GM18498 (cell line): ENCODE results near the gene CNPY1.
"Not testable (repeated sequence)": the region's sequence is repeated elsewhere in the genome, so short reads cannot be mapped to it uniquely, and the experiment has no call there.

ENCODE experiments used
- ATAC-seq: cut with Tn5 transposase; IDR thresholded peaks from one replicate; pipeline ENCODE4 v1.9.1; 2021; ENCODE audit warnings: mild to moderate bottlenecking, moderate library complexity; ENCODE audit not compliant: unreplicated experiment

Gene CNPY1

DNA sequence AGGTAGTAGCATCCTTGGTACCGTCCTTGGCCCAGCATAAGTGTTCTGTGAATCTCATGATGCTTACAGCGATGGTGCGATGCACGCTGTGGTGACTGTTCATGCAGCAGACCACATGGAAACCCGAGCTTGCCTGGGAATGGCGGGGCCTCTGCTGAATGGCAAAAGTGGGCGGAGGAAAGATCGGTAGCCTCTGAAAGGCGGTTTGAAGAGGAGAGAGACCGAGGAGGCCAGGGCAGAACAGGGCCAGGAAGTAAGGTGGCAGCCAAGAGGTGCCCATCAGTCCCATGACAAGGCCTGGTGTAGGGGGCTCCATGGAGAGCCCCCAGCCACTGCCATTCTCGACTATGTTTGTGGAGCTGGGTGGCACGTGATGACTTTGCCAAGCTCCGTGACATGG is 33.2 kb upstream of the CNPY1 start:
- ATAC-seq = no peak

- ATAC-seq = no peak
These were observed 31.7 kb upstream of the CNPY1 start for GRCh38 chr7:155578016-155578415.

DNA sequence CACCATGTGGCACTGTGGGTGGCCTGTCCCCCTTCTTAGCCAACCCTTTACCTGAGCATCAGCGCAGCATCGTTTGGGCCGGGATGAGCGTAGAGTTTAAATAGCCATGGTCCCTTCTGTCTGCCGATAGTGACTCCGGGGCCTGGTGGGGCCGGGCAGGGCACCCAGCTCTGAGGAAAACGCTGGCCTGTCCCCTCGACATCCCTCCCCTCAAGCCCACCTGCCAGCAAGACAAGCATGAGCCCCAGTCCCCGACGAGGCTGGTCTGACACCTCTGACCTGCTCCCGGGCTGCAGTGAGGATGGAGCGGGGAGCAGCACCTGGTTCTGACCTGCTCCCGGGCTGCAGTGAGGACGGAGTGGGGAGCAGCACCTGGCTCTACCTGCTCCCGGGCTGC is 31.1 kb upstream of the CNPY1 start:
- ATAC-seq = no peak

GRCh38 chr7:155576900-155577508 is 30.6 kb upstream of the CNPY1 start:
- no peak for ATAC-seq

DNA sequence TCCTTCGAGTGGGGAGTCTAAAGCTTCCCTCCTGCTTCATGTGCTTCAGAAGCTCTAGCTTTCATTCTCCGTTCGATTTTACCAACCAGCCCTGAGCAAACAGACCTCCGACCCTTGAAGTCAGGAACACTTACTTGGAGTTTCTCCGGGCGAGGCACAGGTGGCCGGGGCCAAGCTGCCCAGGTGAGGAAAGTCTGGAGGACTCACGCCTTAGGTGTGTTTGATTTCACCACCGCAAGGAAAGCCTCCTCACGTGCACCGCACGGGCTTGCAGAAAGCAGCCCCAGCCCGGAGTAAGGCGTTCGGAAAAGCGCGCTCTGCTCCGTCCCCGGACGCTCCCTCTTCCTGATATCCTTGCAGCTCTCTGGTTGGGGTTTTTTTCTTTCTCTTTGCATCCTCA is 30.1 kb upstream of the CNPY1 start:
- no peak for ATAC-seq

GRCh38 chr7:155574556-155575290 is 28.4 kb upstream of the CNPY1 start:
- no peak for ATAC-seq

DNA sequence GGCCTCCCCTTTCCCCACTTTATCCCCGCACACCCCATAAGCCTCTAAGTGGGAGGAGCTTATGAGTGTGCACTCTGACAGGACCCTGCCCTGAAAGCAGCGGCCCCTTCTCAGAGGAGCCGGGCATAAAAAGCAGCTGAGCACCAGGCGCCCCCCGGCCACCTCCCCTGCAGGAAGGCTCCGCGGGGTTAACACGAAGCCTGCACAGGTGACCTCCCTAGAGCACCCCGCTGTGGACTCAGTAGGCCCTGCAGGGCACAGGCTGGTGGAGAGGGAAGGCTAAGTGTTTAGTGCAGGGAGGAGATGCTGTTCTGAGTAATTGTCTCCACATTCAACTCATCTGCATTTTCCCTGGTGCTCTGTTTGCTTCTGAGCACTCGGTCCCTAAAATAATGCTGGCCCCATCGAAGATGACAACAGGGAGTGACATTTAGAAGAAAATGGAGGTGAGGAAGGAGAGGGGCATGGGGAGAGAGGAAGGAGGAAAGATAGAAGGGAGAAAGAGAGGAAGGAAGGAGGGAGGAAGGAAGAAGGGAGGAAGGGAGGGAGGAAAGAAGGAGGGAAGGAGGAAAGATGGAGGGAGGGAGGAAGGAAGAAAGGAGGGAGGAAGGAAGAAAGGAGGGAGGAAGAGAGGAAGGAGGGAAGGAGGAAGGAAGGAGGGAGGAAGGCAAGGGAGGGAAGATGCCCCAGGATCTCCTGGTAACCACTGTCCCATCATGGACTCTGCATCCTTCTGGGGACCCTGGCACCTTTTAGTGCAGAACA is 25.4 kb upstream of the CNPY1 start:
- ATAC-seq = no peak

DNA sequence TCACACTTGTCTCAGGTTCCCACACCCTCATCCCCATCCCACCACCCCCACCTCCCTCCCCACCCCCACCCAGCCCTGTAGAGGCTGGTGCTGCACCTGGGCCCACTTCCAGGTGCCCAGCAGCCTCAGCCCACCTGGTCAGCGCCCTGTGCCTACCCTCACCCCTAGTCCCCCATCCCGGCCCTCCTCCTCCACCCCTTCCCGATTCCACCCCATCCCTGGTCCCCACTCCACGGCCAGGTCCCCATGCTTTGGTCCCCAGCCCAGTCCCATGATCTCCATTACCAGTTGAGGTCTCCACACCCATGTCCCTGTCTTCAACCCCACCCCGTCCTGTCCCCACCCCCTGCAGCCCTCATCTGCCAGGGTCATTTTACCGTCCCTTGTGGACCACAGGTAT is 24.6 kb upstream of the CNPY1 start:
- ATAC-seq = no peak

DNA sequence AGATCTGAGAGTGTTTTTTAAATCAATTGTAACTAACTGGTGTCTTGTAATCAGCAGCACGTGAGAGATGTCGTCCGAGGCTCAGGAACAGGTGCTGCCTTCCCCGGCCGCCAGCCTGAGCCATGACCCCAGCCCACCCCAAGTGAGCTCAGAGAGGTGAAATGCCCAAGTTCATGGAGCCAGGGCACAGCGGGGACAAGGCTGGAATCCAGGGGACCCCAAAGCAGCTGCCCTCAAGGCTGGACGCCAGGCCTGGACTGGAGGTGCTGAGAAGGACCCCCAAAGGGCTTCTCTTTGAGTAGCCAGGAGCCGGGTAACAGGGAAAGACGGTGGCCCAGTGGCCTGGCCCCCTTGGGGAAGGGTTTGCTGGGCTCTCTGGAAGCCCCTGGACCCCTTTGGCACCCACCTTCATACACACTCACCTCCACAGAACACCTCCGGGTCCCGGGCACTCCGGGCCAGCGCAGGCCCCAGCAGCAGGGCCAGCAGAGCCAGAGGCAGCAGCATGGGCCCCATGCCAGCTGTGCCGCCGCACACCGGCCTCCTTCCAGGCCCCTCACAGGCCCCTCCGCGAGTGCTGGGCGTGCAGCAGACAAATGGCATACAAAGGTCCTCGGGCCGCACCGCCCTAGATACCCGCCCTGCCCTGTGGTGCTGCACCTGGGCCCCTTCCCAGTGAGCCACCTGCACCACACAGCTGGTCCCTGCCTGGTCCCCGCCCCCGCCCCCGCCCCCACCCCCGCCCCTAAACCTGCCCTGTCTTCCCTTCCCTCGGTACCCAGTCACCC is 24.0 kb upstream of the CNPY1 start:
- no peak for ATAC-seq

DNA sequence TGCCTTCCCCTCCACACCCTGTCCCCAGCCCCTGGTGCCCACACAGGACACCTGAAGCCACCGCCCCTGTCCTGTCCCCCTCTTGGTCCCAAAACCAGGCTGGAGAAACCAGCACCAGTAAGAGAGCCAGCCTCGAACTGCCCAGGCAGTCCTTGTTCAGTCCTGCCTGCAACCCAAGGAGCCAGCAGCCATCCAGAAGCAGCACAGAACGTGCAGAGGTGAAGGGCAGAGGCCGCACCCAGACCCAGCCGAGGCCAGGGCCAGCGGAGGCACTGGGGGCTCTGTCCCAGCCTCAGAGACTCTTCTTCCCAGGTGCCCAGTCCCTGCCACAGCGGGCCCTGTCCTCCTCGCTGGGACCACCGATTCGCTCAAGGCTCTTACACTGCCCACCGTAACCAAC is 23.3 kb upstream of the CNPY1 start:
- no peak for ATAC-seq

GRCh38 chr7:155568842-155569494 is 22.6 kb upstream of the CNPY1 start:
- no peak for ATAC-seq

DNA sequence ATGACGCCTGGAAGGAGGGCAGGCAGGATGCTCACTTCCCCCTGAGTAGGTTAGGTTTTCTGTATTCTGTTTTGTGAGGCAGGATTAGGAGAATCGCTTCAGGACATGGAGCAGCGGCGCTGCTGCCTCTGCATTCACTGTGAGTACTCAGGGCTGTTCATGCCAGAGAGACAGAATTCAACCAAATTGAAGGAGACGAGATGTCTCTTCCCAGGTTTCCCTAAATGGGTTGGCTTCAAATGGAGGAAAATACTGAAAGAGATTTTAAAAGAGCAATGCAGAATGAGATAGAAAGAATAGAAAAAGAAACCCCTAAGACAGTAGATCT is 21.9 kb upstream of the CNPY1 start:
- ATAC-seq = no peak

- no peak for ATAC-seq
These were observed 21.4 kb upstream of the CNPY1 start for GRCh38 chr7:155567646-155568332.

- ATAC-seq = no peak
These were observed 19.9 kb upstream of the CNPY1 start for GRCh38 chr7:155566011-155566836.

- ATAC-seq = no peak
These were observed 19.2 kb upstream of the CNPY1 start for GRCh38 chr7:155565596-155565995.

DNA sequence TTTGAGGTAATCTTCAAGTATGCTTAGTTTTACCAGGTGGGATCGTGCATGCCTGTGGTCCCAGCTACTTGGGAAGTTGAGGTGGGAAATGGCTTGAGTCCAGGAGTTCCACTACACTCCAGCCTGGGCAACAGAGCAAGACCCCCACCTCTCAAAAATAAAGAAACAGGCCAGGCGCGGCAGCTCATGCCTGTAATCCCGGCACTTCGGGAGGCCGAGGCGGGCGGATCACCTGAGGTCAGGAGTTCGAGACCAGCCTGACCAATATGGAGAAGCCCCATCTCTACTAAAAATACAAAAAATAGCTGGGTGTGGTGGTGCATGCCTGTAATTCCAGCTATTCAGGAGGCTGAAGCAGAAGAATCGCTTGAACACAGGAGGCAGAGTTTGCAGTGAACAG is 16.6 kb upstream of the CNPY1 start:
- not testable (repeated sequence) for ATAC-seq

- ATAC-seq = no peak
These were observed 15.7 kb upstream of the CNPY1 start for GRCh38 chr7:155562106-155562505.

GRCh38 chr7:155560982-155561686 is 14.8 kb upstream of the CNPY1 start:
- no peak for ATAC-seq
